ENCODE data around the gene RSAD2. TPM values are rescaled to one million over a fixed set of nuclear protein-coding genes. Genes with fewer than 3 reads are reported as not detected.

RSAD2 gene
- polyA plus RNA-seq, 1 donor (not counting 4 experiments of a cell fraction or from before 2014, with no cell fraction given) = 1.7 TPM

DNA sequence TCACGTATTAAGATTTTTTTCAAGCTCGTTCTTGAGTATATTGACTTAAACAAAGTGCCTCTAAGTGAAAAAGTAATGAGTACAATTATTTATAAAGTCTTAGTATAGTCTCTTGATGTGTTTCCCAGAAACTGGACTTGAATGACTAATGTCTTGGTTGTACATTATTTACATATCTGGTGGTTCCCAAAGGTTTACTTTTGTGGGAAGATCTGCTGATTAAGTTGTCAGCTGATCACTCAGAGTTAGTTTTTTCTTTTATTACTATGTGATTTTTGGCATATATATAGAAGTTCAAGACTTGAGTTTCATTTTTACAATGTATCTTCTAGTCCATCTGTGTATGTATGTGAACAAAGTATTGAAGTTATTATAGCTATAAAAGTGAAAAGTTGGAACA, 69.1 kb downstream of the RSAD2 start:
- FAIRE-seq = no peak
- Histone ChIP-seq H3K79me2 (ENCODE audit: control insufficient read depth, insufficient read depth, low read length) (no peaks in the 10 kb centered on the region), H3K36me3 (ENCODE audit: control insufficient read depth in 2 of 2, extremely low read depth in 1 of 2, insufficient read depth in 2 of 2, low read length in 2 of 2) (no peaks in the 10 kb centered on the region), H3K4me1 (ENCODE audit: control insufficient read depth, extremely low read depth, insufficient read depth, low read length) (no peaks in the 10 kb centered on the region), H4K20me1 (ENCODE audit: control insufficient read depth, extremely low read depth, insufficient read depth, low read length) (no peaks in the 10 kb centered on the region), H2AFZ (ENCODE audit: control insufficient read depth, low read length) (no peak overlapping the region), H3K27ac (ENCODE audit: control insufficient read depth, insufficient read depth, low read length) (no peak overlapping the region), H3K9me3 (ENCODE audit: control insufficient read depth, low read depth, low read length) (no peaks in the 10 kb centered on the region), H3K27me3 (ENCODE audit: control insufficient read depth, extremely low read depth, insufficient read depth, low read length) (no peaks in the 10 kb centered on the region), H3K4me3 (ENCODE audit: control insufficient read depth in 2 of 3, extremely low read depth in 1 of 3, insufficient read depth in 2 of 3, low read depth in 1 of 3, low read length in 3 of 3) (no peak overlapping the region), H3K4me2 (ENCODE audit: control insufficient read depth, extremely low read depth, insufficient read depth, low read depth, low read length) (no peak overlapping the region), H3K9me1 (ENCODE audit: control insufficient read depth, extremely low read depth, insufficient read depth, low read length) (no peaks in the 10 kb centered on the region), H3K9ac (ENCODE audit: control insufficient read depth, extremely low read depth, insufficient read depth, low read length) (no peak overlapping the region)
- dilution Hi-C loops (cut with MboI; ENCODE audit: extremely low pct_ligation_motif_present, low sequenced_read_pairs) = no loop called here
- no peak for TF ChIP-seq EZH2 (IDR thresholded peaks at IDR 0.05; ENCODE audit: low read length)
- TF ChIP-seq, protein P1, sequence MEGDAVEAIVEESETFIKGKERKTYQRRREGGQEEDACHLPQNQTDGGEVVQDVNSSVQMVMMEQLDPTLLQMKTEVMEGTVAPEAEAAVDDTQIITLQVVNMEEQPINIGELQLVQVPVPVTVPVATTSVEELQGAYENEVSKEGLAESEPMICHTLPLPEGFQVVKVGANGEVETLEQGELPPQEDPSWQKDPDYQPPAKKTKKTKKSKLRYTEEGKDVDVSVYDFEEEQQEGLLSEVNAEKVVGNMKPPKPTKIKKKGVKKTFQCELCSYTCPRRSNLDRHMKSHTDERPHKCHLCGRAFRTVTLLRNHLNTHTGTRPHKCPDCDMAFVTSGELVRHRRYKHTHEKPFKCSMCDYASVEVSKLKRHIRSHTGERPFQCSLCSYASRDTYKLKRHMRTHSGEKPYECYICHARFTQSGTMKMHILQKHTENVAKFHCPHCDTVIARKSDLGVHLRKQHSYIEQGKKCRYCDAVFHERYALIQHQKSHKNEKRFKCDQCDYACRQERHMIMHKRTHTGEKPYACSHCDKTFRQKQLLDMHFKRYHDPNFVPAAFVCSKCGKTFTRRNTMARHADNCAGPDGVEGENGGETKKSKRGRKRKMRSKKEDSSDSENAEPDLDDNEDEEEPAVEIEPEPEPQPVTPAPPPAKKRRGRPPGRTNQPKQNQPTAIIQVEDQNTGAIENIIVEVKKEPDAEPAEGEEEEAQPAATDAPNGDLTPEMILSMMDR (optimal IDR thresholded peaks at IDR 0.05 in 1 of 3, IDR thresholded peaks at IDR 0.05 in 1 of 3, conservative IDR thresholded peaks at IDR 0.05 in 1 of 3; ENCODE audit: extremely low read depth in 1 of 3, insufficient read depth in 2 of 3, low read length in 3 of 3) = no peak
- DNase-seq (ENCODE audit: low read depth, low spot score) = no peak

Other genes starting within 250 kb of the RSAD2 start
- gene CMPK2, start 11.9 kb upstream of the RSAD2 start, polyA plus RNA-seq = 0.85 to 3.1 TPM (median 1.5 TPM) in 3 replicates
- 1.1 to 1.4 TPM (median 1.3 TPM) in 3 replicates for gene RNF144A, start 39.6 kb downstream of the RSAD2 start, polyA plus RNA-seq

All from keratinocyte (primary cell).